Right atrium auricular region (tissue), 2 donors: Measurements from ENCODE around the gene ZBTB20. TPM values are rescaled to one million over a fixed set of nuclear protein-coding genes. Genes with fewer than 3 reads are reported as not detected.
A peak's percentile ranks its signal among the peaks of the same experiment; 100 is the strongest.

Experiments
- DNase-seq: peaks from one replicate; pipeline ENCODE4 v3.0.0-alpha.2; 2019; ENCODE audit warnings: low spot score
- H3K27ac ChIP-seq, 2 donors: fragments of 200-600 bp; sonication (generic); 1 replicate in 1 of 2; 2 replicates in 1 of 2; pipeline ENCODE4 v1.5.1; 2016 to 2019
- H3K27me3 ChIP-seq, 2 donors: fragments of 200-600 bp; sonication (generic); one replicate each; pipeline versions ENCODE4 v1.5.1 to v1.6.0; 2017 to 2019
- H3K36me3 ChIP-seq: fragments of 200-600 bp; sonication (generic); one replicate; pipeline ENCODE4 v1.5.1; 2016
- H3K4me1 ChIP-seq, 2 donors: fragments of 200-600 bp; sonication (generic); one replicate each; pipeline versions ENCODE4 v1.5.1 to v1.6.0; 2017 to 2019
- H3K4me3 ChIP-seq, 2 donors: fragments of 200-600 bp; sonication (generic); 1 replicate in 1 of 2; 2 replicates in 1 of 2; pipeline ENCODE4 v1.5.1; 2017 to 2019; ENCODE audit warnings: mild to moderate bottlenecking in 1 of 2, moderate library complexity in 1 of 2
- H3K9me3 ChIP-seq, 2 donors: fragments of 200-600 bp; sonication (generic); one replicate each; pipeline ENCODE4 v1.5.1; 2019
- total RNA-seq, 2 donors: library from RNA; depleted of rRNA; stranded (reverse); fragments of >200 nt; gene quantifications; one replicate each; pipeline ENCODE4 v1.1.0, GENCODE V29; 2016
- TF ChIP-seq, protein P1 (sequence below), 2 donors: fragments of 200-600 bp; sonication (generic); IDR thresholded peaks; one replicate each; pipeline ENCODE4 v1.5.1; 2019; ENCODE audit warnings: antibody characterized with exemption in 2 of 2

The ZBTB20 gene
- total RNA-seq, 2 donors from 2014 or later: 84.6 to 90.8 TPM

GRCh38 chr3:114803042-114803695, 343.9 kb downstream of the ZBTB20 start:
- TF ChIP-seq, protein P1, sequence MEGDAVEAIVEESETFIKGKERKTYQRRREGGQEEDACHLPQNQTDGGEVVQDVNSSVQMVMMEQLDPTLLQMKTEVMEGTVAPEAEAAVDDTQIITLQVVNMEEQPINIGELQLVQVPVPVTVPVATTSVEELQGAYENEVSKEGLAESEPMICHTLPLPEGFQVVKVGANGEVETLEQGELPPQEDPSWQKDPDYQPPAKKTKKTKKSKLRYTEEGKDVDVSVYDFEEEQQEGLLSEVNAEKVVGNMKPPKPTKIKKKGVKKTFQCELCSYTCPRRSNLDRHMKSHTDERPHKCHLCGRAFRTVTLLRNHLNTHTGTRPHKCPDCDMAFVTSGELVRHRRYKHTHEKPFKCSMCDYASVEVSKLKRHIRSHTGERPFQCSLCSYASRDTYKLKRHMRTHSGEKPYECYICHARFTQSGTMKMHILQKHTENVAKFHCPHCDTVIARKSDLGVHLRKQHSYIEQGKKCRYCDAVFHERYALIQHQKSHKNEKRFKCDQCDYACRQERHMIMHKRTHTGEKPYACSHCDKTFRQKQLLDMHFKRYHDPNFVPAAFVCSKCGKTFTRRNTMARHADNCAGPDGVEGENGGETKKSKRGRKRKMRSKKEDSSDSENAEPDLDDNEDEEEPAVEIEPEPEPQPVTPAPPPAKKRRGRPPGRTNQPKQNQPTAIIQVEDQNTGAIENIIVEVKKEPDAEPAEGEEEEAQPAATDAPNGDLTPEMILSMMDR (IDR thresholded peaks at IDR 0.05): no peak
- Histone ChIP-seq H3K36me3 (no peaks in the 10 kb centered on the region), H3K4me3 (no peak overlapping the region), H3K9me3 (no peaks in the 10 kb centered on the region), H3K4me1 (no peaks in the 10 kb centered on the region), H3K27me3 (no peaks in the 10 kb centered on the region), H3K27ac (peak overlapping the region in 1 of 2 donors; percentile 23)
- DNase-seq: no peak

DNA sequence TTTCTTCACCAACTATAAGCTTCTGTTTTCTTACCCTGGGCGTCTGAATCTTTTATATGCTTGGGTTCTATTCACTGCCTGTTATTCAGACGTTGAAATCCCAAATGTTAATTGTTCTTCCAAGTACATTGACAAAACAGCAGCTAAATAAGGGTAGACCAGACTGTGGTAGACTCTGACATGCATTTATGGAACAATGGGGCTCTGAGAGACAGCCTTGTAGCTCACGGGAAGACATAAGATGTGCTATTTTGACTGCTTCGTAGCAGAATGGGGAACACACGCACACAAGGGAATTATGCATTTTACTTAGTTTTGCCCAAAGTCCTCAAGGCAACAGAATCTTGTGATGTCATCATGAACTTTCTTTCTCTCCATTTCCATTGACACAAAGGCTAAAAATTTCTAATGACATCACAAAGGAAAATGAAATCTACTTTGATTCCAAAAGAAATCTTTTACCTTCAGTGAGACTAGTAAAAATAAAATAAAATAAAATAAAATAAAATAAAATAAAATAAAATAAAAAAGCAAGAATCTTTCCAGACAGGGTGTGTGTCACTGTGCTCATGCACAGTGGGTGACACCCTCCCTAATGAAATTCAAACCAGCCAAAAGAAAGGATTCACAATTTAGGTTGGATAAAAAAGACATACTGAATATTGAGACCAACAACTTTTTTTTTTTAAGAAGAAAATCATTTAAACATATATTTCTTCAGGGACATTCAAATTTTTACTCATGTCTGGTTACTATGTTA, 346.6 kb downstream of the ZBTB20 start:
- no peaks in the 10 kb centered on the region for H3K9me3 ChIP-seq
- no peaks in the 10 kb centered on the region for H3K36me3 ChIP-seq
- H3K4me1 ChIP-seq: no peaks in the 10 kb centered on the region
- TF ChIP-seq, protein P1 (IDR thresholded peaks at IDR 0.05): no peak
- H3K27me3 ChIP-seq: no peaks in the 10 kb centered on the region
- no peak overlapping the region for H3K27ac ChIP-seq
- no peak overlapping the region for H3K4me3 ChIP-seq
- DNase-seq: no peak

GRCh38 chr3:114799816-114800215, 347.3 kb downstream of the ZBTB20 start:
- DNase-seq: no peak
- H3K9me3 ChIP-seq: no peaks in the 10 kb centered on the region
- TF ChIP-seq, protein P1 (IDR thresholded peaks at IDR 0.05): no peak
- H3K36me3 ChIP-seq: no peaks in the 10 kb centered on the region
- no peaks in the 10 kb centered on the region for H3K4me1 ChIP-seq
- no peaks in the 10 kb centered on the region for H3K27me3 ChIP-seq
- no peak overlapping the region for H3K27ac ChIP-seq
- H3K4me3 ChIP-seq: no peak overlapping the region

DNA sequence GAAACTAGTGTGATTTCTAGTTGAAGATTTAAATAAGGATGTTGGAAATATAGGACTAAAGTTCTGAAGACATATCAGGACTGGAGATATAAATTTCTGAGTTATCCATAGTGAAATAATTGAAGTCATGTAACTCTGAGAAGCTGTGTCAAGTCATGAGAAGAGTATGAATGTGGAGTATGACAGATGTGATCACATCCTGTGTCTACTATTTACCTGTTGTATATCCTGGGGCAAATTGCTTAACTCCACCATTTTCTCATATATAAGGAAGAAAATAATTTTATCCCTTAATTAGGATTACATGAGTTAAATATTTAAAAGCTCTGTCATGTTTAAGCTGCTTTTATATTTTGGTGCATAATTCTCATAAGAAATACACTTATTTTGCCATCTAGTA, 350.3 kb downstream of the ZBTB20 start:
- Histone ChIP-seq H3K4me1 (peaks cover 0 to 8% of the 10 kb centered on the region in 2 donors), H3K27ac (no peak overlapping the region), H3K4me3 (no peak overlapping the region), H3K27me3 (no peaks in the 10 kb centered on the region), H3K36me3 (no peaks in the 10 kb centered on the region), H3K9me3 (no peaks in the 10 kb centered on the region)
- DNase-seq: no peak
- TF ChIP-seq, protein P1 (IDR thresholded peaks at IDR 0.05): no peak

DNA sequence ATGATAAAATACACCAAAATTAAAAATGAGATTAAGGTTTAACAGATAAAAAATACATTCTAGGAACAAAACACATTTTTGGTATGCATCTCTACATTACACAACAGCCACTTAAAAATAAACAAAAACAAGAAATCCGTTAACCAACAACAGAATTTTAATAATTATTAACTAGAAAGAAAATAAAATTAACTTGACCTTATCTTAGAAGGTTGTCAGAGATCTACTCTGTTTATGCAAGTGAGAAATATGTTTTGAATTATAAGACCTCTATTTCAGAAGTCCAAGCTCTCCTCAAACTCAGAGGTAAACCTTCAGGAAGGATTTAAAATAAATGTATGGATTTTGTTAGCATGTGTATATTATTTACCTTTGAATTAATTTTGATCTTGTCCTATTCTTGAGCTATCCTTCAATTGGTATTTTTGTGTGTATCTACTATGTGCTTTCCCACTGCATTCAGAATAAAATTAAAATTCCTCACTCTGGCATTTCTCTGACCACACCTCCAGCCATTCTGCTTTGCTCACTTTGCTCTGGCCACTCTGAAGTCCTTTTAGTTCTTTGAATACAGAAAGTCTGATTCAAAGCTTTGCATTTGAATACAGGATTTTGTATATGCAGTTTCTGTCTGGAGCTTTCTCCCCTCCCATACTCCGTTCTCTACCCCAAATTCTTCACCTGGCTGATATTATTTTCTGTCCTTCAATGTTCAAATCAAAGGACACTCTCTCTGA, 352.0 kb downstream of the ZBTB20 start:
- peaks cover 0 to 10% of the 10 kb centered on the region in 2 donors for H3K4me1 ChIP-seq
- no peak overlapping the region for H3K4me3 ChIP-seq
- no peaks in the 10 kb centered on the region for H3K27me3 ChIP-seq
- H3K9me3 ChIP-seq: no peaks in the 10 kb centered on the region
- DNase-seq: no peak
- TF ChIP-seq, protein P1 (IDR thresholded peaks at IDR 0.05): no peak
- H3K36me3 ChIP-seq: no peaks in the 10 kb centered on the region
- H3K27ac ChIP-seq: no peak overlapping the region
